ENCODE measurements around the gene SMARCC1.

DNA sequence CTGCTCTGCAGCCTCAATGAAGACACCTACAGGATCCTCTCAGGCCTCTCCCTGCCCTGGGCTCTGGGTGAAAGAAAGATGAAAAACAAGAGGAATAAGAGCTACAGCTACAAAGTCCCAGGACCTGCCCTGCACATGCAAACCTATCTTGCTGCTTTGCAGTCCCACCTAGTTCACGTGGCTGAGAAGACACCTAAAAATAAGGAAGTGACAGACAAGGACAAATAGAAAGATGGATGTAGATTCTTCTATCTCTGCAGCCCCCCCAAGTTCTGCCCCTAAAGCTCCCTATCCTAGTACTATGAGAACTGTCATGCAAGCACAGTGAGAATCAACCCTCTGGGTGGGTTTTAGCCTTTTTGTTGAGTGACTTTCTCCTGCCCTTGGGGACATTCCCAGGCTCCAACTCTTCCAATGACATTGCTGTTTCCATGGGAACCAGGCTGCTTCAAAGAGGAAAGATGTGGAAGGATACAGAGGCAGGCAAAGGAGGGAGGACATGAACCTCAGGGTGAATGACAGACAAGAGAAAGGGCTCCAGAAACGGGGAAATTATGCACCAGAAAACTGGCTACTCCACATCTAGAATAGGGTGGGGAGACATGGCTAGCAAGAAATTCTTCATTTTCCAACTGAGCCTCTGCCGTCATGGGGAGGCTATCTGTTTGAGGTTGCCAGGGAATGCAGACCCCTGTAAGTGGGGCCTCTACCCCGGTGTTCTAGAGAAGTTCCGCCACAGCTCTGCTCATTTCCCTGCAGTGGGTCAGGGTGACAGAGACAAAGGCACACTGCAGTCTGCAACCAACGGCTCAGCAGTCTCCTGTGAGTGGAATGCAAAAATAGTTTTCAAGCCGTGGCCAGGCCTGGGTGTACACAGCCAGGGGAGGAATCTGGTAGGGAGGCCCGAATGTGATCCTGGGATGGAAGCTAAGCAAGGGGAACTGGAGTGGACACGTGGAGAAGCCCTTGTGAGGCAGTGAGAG, 208.2 kb downstream of the SMARCC1 start:
- TF ChIP-seq, protein P1, sequence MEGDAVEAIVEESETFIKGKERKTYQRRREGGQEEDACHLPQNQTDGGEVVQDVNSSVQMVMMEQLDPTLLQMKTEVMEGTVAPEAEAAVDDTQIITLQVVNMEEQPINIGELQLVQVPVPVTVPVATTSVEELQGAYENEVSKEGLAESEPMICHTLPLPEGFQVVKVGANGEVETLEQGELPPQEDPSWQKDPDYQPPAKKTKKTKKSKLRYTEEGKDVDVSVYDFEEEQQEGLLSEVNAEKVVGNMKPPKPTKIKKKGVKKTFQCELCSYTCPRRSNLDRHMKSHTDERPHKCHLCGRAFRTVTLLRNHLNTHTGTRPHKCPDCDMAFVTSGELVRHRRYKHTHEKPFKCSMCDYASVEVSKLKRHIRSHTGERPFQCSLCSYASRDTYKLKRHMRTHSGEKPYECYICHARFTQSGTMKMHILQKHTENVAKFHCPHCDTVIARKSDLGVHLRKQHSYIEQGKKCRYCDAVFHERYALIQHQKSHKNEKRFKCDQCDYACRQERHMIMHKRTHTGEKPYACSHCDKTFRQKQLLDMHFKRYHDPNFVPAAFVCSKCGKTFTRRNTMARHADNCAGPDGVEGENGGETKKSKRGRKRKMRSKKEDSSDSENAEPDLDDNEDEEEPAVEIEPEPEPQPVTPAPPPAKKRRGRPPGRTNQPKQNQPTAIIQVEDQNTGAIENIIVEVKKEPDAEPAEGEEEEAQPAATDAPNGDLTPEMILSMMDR (IDR thresholded peaks at IDR 0.05) = no peak
- TF ChIP-seq POLR2A (IDR thresholded peaks at IDR 0.05) = no peak
